Thyroid gland (tissue), 4 donors: ENCODE results near the gene LAMB3. TPM values are rescaled to one million over a fixed set of nuclear protein-coding genes. Genes with fewer than 3 reads are reported as not detected.

Experiments used
- DNase-seq, 2 donors: peaks; one replicate each; pipeline ENCODE4 v3.0.0-alpha.2; 2019
- H3K27ac ChIP-seq, 3 donors: fragments of 200-600 bp; sonication (generic); 1 replicate in 2 of 3; 2 replicates in 1 of 3; pipeline ENCODE4 v1.5.1; 2016 to 2019; ENCODE audit warnings: mild to moderate bottlenecking in 1 of 3, moderate library complexity in 1 of 3
- H3K27me3 ChIP-seq: fragments of 200-600 bp; sonication (generic); one replicate; pipeline ENCODE4 v1.5.1; 2019
- H3K36me3 ChIP-seq, 2 donors: fragments of 200-600 bp; sonication (generic); one replicate each; pipeline ENCODE4 v1.5.1; 2016 to 2019
- H3K4me1 ChIP-seq, 2 donors: fragments of 200-600 bp; sonication (generic); one replicate each; pipeline ENCODE4 v1.5.1; 2017 to 2019
- H3K4me3 ChIP-seq, 3 donors: fragments of 200-600 bp; sonication (generic); replicated peaks in 1 of 3; 1 replicate in 2 of 3; 2 replicates in 1 of 3; pipeline ENCODE4 v1.5.1; 2016; ENCODE audit warnings: mild to moderate bottlenecking in 1 of 3
- H3K9me3 ChIP-seq: fragments of 200-600 bp; sonication (generic); one replicate; pipeline ENCODE4 v1.5.1; 2017
- POLR2A ChIP-seq, 2 donors: fragments of 450-650 bp; IDR thresholded peaks; one replicate each; pipeline ENCODE4 v1.6.1; 2017; ENCODE audit warnings: antibody characterized with exemption in 2 of 2, mild to moderate bottlenecking in 2 of 2, moderate library complexity in 1 of 2
- WGBS, 2 donors: methylation state at CpG; one replicate each; pipeline ENCODE4 v1.1.5; 2017; 5-methylcytosine and 5-hydroxymethylcytosine counted together
- intact Hi-C: fragments of 100-400 bp; cut with DNase I; formaldehyde crosslinking; loops from one replicate; pipeline ENCODE4 v1.15.1; 2023
- total RNA-seq, 4 donors: library from RNA; depleted of rRNA; stranded (reverse); fragments of >200 nt; gene quantifications; one replicate each; pipeline ENCODE4 v1.2.3, GENCODE V29; 2016
- TF ChIP-seq, protein P1 (sequence below), 6 experiments: fragments of 200-600 bp in 3 of 6; fragments of 450-650 bp in 3 of 6; sonication (generic) in 3 of 6; IDR thresholded peaks; one replicate each; pipeline ENCODE4 v1.5.1; 2016 to 2019; ENCODE audit warnings: antibody characterized with exemption in 6 of 6, mild to moderate bottlenecking in 2 of 6, inconsistent platforms in 1 of 6, moderate library complexity in 1 of 6

LAMB3 gene
- total RNA-seq, 4 donors from 2014 or later = 0.56 to 5.6 (median 2.7) TPM

DNA sequence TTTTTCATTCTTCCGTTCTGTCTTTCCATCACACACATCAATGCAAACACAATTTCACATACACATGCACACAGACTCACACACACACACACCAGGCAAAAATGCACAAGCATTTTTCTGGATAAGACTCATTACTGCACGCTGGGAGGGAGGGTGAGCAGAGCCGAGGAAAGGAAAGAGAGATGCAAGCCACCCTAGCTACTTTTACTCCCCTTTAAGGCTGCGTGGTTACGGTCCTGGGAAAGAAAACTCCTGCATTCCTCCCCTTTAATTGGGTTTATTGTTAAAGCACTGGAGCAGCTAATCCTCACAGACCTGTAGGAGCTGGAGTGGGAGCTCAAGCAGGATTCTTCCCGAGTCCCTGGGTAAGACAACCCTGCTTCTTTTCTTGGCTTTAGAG is 68.8 kb downstream of the LAMB3 start, which contains the start of gene CAMK1G:
Gene CAMK1G, plus strand, starts transcription at position 307 of the 400 bp plus-strand sequence. CDS start 11,270 bp downstream, outside the sequence.
- Histone ChIP-seq H3K27me3 (no peaks in the 10 kb centered on the region), H3K4me3 (no peak within 1 kb of the TSS), H3K27ac (no peak within 1 kb of the TSS), H3K9me3 (no peaks in the 10 kb centered on the region), H3K36me3 (no peaks in the 10 kb centered on the region), H3K4me1 (peaks cover 5 to 17% of the 10 kb centered on the region in 2 donors)
- WGBS, 2 donors = 17 to 19% methylated on average over 6 of the region's 6 CpGs
- intact Hi-C loops = no loop called here
- TF ChIP-seq POLR2A (IDR thresholded peaks at IDR 0.05) = no peak
- TF ChIP-seq, protein P1, sequence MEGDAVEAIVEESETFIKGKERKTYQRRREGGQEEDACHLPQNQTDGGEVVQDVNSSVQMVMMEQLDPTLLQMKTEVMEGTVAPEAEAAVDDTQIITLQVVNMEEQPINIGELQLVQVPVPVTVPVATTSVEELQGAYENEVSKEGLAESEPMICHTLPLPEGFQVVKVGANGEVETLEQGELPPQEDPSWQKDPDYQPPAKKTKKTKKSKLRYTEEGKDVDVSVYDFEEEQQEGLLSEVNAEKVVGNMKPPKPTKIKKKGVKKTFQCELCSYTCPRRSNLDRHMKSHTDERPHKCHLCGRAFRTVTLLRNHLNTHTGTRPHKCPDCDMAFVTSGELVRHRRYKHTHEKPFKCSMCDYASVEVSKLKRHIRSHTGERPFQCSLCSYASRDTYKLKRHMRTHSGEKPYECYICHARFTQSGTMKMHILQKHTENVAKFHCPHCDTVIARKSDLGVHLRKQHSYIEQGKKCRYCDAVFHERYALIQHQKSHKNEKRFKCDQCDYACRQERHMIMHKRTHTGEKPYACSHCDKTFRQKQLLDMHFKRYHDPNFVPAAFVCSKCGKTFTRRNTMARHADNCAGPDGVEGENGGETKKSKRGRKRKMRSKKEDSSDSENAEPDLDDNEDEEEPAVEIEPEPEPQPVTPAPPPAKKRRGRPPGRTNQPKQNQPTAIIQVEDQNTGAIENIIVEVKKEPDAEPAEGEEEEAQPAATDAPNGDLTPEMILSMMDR (IDR thresholded peaks at IDR 0.05) = no peak
- DNase-seq = peak; percentile 20 to 33

DNA sequence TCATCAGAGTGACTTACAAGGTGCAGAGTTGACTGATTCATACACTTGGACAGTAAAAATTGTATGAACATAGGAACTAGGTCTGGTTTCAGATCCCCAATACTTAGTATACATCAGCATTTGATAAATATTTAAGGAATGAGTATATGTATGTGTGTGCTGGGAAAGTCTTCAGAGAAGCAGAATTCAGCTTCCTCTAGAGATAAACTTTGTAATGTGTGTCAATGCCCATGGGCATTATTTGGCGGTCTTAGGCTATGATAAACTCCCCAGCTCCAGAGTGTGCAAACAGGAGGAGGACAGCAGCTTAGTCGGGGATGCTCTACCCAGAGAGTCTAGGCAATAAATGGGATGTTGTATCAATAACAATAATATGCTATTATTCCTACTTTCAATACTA is 71.6 kb downstream of the LAMB3 start:
- intact Hi-C loops = no loop called here

DNA sequence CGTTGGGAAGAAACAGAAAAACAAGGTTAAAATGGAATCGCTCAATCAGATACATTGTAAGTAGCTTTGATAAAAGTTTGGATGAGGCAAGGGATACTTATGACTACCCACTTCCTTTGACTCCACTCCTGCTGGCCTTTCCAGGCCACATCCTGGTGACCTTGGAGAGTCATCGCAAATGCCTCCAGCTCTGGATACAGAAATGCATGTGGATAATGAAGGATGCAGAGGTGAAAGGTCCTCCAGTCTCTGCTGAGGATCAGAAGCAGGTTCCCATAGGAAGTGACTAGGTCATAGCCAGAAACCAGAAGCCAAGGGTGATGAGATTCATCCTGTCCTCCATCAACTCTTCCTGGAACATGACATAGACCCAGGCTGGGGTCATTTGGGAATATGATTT is 74.9 kb downstream of the LAMB3 start:
- Histone ChIP-seq H3K9me3 (no peaks in the 10 kb centered on the region), H3K4me3 (no peak overlapping the region), H3K36me3 (no peaks in the 10 kb centered on the region), H3K27ac (no peak overlapping the region), H3K4me1 (no peaks in the 10 kb centered on the region), H3K27me3 (no peaks in the 10 kb centered on the region)
- no peak for DNase-seq
- WGBS, 2 donors = 87 to 90% methylated on average over 3 of the region's 3 CpGs
- TF ChIP-seq, protein P1 (IDR thresholded peaks at IDR 0.05) = no peak
- no peak for TF ChIP-seq POLR2A (IDR thresholded peaks at IDR 0.05)
- intact Hi-C loops = loop anchor here (5.0 kb wide), 2 partner anchors 50 to 115 kb away; no protein-coding TSS in a partner anchor

More for the DNA sequence above, 71.6 kb downstream of the LAMB3 start:
- 82 to 87% methylated on average over 2 of the region's 2 CpGs for WGBS, 2 donors
- TF ChIP-seq, protein P1 (IDR thresholded peaks at IDR 0.05) = no peak
- no peak for TF ChIP-seq POLR2A (IDR thresholded peaks at IDR 0.05)
- no peaks in the 10 kb centered on the region for H3K36me3 ChIP-seq
- H3K4me3 ChIP-seq = no peak overlapping the region
- H3K9me3 ChIP-seq = no peaks in the 10 kb centered on the region
- no peak overlapping the region for H3K27ac ChIP-seq
- DNase-seq = no peak
- no peaks in the 10 kb centered on the region for H3K27me3 ChIP-seq
- peaks cover 0 to 7% of the 10 kb centered on the region in 2 donors for H3K4me1 ChIP-seq

DNA sequence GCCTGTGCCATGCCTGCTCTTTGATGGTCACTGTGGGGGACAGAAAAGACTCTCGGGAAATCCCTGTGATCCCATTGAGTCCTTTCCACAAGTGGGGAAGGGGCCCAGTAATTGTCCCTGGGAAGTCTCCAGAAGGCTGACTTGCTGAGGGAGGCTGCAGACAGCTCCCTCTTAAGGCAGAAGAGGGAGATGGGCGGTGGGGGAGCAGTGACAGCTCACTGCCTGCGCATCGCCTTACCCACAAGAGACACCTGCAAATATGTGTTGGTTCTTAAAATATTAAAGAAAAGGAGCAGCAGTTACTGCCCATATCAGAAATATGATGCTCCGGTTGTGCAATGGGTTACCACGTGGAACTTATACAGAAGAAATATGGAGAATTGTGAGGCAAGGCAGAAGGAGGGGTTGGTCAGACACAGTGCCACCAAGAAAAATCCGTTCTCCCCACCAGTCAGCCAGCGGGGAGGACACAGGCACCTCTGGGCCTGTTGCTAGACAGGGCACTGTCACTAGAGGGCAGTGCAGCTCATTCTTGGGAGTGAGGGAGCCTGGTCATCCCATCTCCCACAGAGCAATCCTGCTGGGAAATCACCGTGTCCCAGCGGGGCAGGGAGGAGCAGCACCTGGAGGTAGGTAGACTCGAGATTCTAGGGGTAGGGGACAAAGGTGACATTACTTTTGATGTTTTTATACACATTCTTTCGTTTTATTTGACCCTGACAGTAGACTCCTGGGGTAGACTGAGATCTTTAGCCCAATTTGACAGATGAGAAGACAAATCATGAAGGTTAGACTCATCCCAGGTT is 75.6 kb downstream of the LAMB3 start:
- H3K9me3 ChIP-seq = no peaks in the 10 kb centered on the region
- no peak overlapping the region for H3K27ac ChIP-seq
- H3K4me1 ChIP-seq = no peaks in the 10 kb centered on the region
- TF ChIP-seq POLR2A (IDR thresholded peaks at IDR 0.05) = no peak
- TF ChIP-seq, protein P1 (IDR thresholded peaks at IDR 0.05) = peak; percentile 85 to 96 (median 89)
- H3K36me3 ChIP-seq = no peaks in the 10 kb centered on the region
- WGBS, 2 donors = 27 to 31% methylated on average over 12 of the region's 12 CpGs
- intact Hi-C loops = loop anchor here (5.0 kb wide), 2 partner anchors 51 to 116 kb away; no protein-coding TSS in a partner anchor
- no peaks in the 10 kb centered on the region for H3K27me3 ChIP-seq
- DNase-seq = peak; percentile 77 to 85
- no peak overlapping the region for H3K4me3 ChIP-seq

DNA sequence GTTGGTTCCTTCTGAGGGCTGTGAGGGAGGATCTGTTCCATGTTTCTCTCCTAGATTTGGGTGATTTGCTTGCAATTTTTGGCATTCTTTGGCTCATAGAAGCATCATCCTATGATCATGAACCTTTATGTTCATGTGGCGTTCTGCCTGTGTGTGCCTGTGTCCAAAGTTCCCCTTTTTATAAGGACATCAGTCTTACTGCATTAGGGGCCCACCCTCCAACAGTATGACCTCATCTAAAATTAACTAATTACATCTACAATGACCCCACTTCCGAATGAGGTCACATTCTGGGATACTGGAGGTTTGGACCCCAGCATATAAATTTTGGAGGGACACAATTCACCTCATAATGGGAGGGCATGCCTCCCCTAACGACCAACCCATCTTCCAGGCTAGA is 81.5 kb downstream of the LAMB3 start:
- Histone ChIP-seq H3K4me3 (no peak overlapping the region), H3K27ac (no peak overlapping the region), H3K27me3 (no peaks in the 10 kb centered on the region), H3K9me3 (no peaks in the 10 kb centered on the region), H3K4me1 (no peaks in the 10 kb centered on the region), H3K36me3 (no peaks in the 10 kb centered on the region)
- no peak for TF ChIP-seq POLR2A (IDR thresholded peaks at IDR 0.05)
- TF ChIP-seq, protein P1 (IDR thresholded peaks at IDR 0.05) = no peak
- DNase-seq = no peak
- intact Hi-C loops = no loop called here
- WGBS, 2 donors = 84 to 87% methylated on average over 3 of the region's 3 CpGs
